Activated CD4-positive, alpha-beta T cell treated with anti-CD3 and anti-CD28 coated beads, Interleukin-2, Interleukin-6, amounts not matched to agents 100 ng/mL and 50 ng/mL, durations not matched to agents 16 hours and 8 hours (primary cell): ENCODE measurements around the gene MFSD2B.
"Not testable (repeated sequence)": the region's sequence is repeated elsewhere in the genome, so short reads cannot be mapped to it uniquely, and the experiment has no call there.

Experiments
- DNase-seq: peaks from one replicate; pipeline ENCODE4 v3.0.0-alpha.2; 2020

The MFSD2B gene

GRCh38 chr2:24020244-24020643 is 10.4 kb downstream of the MFSD2B start:
- DNase-seq, result no peak

GRCh38 chr2:24021122-24021998 is 11.5 kb downstream of the MFSD2B start:
- DNase-seq, result peak; percentile 31

- no peak for DNase-seq
Observed at GRCh38 chr2:24022324-24022974, 12.6 kb downstream of the MFSD2B start.

- no peak for DNase-seq
Observed at GRCh38 chr2:24022975-24023575, 13.2 kb downstream of the MFSD2B start.

GRCh38 chr2:24024018-24024417 is 14.1 kb downstream of the MFSD2B start:
- no peak for DNase-seq

GRCh38 chr2:24024996-24025663 is 15.2 kb downstream of the MFSD2B start:
- no peak for DNase-seq

GRCh38 chr2:24026233-24026632 is 16.3 kb downstream of the MFSD2B start:
- DNase-seq, result no peak

GRCh38 chr2:24038786-24039499 is 29.1 kb downstream of the MFSD2B start:
- DNase-seq, result no peak

GRCh38 chr2:24040511-24040910 is 30.6 kb downstream of the MFSD2B start:
- DNase-seq, result no peak

GRCh38 chr2:24043133-24043532 is 33.2 kb downstream of the MFSD2B start:
- DNase-seq, result not testable (repeated sequence)

GRCh38 chr2:24045511-24046508 is 35.9 kb downstream of the MFSD2B start:
- DNase-seq, result no peak

GRCh38 chr2:24046599-24046929 is 36.7 kb downstream of the MFSD2B start:
- DNase-seq, result no peak

GRCh38 chr2:24046930-24047702 is 37.2 kb downstream of the MFSD2B start, which contains the start of gene WDCP:
Gene WDCP, minus strand, starts transcription at chr2:24047391. Its CDS starts 7,897 bp downstream, at chr2:24039494.
- DNase-seq, result peak; percentile 98

- no peak for DNase-seq
Observed at GRCh38 chr2:24047703-24048033, 37.8 kb downstream of the MFSD2B start.

- no peak for DNase-seq
Observed at GRCh38 chr2:24048769-24049484, 39.0 kb downstream of the MFSD2B start.

- DNase-seq, result peak; percentile 65
Observed at GRCh38 chr2:24049485-24050021, 39.7 kb downstream of the MFSD2B start, which contains the start of gene FKBP1B. Gene FKBP1B, plus strand, starts transcription at chr2:24049741. Its CDS starts 109 bp downstream, at chr2:24049850.

- DNase-seq, result peak; percentile 2
Observed at GRCh38 chr2:24050041-24050979, 40.4 kb downstream of the MFSD2B start.

- no peak for DNase-seq
Observed at GRCh38 chr2:24051833-24052232, 41.9 kb downstream of the MFSD2B start.
